HG02588 (cell line): ENCODE measurements around the gene AK3.
"Not testable (repeated sequence)": the region's sequence is repeated elsewhere in the genome, so short reads cannot be mapped to it uniquely, and the experiment has no call there.

Experiments
- ATAC-seq: cut with Tn5 transposase; IDR thresholded peaks from one replicate; pipeline ENCODE4 v1.9.1; 2021; ENCODE audit warnings: mild to moderate bottlenecking, moderate library complexity; ENCODE audit not compliant: unreplicated experiment

AK3 gene

GRCh38 chr9:4740638-4741364 lies at the start of gene AK3:
AK3 (minus strand) TSS chr9:4741202; CDS start chr9:4741087, 115 bp downstream.
- peak; percentile 88 for ATAC-seq

DNA sequence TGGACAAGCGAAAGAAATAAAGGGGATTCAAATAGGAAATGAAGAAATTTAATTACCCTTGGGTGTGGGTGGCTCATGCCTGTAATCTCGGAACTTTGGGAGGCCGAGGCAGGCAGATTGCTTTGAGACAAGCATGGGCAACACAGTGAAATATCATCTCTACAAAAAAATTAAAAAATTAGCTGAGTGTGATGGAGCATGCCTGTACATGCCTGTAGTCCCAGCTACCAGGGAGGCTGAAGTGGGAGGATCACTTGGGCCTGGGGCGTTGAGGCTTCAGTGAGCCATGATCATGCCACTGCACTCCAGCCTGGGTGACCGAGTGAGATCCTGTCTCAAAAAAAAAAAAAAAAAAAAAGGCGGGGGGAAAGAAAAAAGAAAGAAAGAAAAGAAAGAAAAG lies 47.7 kb upstream of the AK3 start:
- ATAC-seq, result no peak

- ATAC-seq, result no peak
Measured at GRCh38 chr9:4787876-4788275, 46.9 kb upstream of the AK3 start.

DNA sequence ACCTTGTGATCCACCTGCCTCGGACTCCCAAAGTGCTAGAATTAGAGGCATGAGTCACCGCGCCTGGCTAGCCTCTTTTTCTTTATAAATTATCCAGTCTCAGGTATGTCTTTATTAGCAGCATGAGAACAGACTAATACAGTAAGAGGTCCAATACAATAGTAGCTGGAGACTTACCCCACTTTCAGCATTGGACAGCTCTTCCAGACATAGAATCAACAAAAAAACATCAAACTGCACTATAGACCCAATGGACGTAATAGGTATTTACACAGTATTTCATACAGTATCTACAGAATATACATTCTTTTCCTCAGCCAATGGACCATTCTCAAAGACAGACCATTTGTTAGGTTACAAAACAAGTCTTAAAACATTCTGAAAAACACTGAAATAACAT lies 45.6 kb upstream of the AK3 start:
- no peak for ATAC-seq

DNA sequence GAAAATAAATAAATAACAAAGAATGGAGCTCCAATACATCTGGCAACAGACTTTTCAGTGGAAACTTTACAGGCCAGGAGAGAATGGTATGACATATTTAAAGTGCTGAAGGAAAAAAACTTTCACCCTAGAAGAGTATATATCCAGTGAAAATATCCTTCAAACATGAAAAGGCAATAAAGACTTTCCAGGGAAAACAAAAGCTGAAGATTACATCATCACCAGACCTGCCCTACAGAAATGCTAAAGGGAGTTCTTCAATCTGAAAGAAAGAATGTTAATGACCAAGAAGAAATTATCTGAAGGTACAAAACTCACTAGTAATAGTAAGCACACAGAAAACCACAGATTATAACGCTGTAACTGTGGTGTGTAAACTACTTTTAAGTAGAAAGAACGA lies 43.4 kb upstream of the AK3 start:
- ATAC-seq, result no peak

GRCh38 chr9:4783191-4783590 lies 42.2 kb upstream of the AK3 start:
- ATAC-seq, result not testable (repeated sequence)

- ATAC-seq, result no peak
Measured at GRCh38 chr9:4781408-4781807, 40.4 kb upstream of the AK3 start.

DNA sequence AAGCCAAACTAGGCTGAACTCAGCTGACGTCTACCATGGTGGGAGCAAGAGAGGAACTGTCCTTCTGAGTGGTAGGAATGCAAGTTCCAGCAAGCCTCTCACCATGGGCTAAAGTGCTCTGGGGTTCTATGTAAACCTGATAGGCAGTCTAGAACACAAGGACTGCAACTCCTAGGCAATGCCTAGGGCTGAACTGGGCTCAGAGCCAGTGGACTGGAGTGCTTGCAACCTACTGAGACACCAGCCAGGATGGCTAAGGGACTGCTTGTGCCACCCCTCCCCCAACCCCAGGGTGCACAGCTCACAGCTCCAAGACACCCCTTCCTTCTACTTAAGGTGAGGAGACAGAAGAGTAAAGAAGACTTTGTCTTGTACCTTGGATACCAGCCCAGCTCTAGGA lies 39.6 kb upstream of the AK3 start:
- ATAC-seq, result no peak

DNA sequence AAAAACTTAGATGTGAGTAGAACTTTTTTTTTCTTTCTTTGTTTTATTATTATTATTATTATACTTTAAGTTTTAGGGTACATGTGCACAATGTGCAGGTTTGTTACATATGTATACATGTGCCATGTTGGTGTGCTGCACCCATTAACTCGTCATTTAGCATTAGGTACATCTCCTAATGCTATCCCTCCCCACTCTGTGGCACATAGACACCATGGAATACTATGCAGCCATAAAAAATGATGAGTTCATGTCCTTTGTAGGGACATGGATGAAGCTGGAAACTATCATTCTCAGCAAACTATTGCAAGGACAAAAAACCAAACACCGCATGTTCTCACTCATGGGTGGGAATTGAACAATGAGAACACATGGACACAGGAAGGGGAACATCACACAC lies 34.0 kb upstream of the AK3 start:
- ATAC-seq, result not testable (repeated sequence)

GRCh38 chr9:4774209-4774608 lies 33.2 kb upstream of the AK3 start:
- ATAC-seq, result no peak

DNA sequence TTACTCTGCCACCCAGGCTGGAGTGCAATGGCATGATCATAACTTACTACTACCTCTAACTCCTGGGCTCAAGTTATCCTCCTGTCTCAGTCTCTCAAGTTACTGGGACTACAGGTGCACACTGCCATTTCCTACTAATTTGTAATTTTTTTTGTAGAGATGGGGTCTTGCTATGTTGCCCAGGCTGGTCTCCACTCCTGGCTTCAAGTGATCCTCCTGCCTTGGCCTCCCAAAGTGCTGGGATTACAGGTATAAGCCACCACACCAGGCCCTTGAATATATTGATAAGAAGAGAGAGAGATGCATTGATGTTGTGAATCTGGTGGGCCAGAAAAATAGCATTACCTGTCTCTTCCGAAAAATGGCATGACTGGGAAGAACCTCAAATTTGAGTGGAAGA lies 30.8 kb upstream of the AK3 start:
- ATAC-seq, result no peak

DNA sequence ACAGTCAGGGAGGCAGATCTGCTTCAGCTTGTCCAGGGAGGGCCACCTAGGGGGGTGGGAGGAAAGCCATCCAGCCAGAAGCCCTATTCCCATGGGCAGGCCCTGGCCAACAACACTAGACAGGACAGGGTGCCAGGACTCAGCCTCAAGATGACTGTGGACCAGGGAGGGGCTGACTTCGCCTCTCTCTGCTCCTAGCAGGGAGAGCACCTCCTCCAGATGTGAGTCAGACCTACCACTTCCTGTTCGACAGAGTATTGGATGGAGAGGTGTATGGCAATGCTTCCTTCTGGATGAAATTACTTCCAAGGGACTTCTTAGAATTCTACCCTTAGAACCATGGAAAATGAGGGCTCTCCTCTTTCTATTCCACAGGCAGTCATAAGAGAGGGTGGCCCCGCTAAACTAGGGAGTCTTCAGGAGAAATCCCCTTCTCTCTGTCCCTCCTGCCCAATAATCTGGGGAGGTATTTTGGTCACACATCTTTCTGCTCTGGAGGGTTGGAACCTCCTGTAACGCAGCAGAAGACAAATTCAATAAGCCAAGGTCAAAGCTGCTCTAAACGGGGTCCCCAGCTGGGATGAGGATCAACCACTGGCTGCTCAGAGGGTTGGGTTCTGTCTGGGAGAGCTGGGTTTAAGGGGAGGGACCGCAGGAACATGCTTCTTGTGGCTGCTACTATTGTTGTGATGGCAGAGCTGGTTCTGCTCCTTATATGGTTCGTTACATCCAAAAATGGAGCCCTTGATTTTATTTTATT lies 28.5 kb upstream of the AK3 start:
- no peak for ATAC-seq

DNA sequence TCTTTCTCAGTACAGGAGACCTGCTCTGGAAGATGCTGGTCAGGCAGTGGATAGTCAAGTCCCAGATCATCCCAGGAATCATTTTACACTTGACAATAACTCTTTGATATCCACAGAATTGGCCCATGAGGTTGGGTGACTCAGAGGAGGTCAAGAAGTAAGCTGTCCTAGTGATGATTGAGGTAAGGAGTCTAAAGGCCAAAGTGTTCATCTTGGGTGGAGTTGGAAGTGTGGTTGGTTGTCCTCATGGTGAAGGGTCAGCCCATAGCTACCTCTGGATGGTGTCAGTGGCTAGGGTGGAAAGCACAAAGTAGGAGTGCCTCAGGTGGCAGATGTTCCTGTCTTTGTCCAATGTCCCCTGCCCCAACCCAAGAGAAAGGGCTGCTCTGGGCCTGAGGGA lies 27.7 kb upstream of the AK3 start:
- ATAC-seq, result no peak

DNA sequence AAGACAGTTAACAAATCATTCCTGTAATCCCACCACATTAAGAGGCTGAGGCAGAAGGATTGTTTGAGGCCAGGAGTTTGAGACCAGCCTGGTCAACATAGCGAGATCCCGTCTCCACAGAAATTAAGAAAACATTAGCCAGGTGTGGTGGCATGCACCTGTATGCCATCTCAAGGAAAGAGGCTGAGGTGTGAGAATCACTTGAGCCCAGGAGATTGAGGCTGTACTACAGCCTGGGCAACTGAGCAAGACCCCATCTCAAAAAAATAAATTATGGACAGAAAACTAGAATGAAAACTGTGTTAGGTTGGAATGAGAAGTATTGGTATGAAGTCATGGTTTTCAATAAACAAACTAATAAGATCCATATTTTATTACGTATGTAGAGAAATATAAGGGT lies 23.0 kb upstream of the AK3 start:
- ATAC-seq, result no peak

- peak; percentile 16 for ATAC-seq
Measured at GRCh38 chr9:4762886-4763541, 22.0 kb upstream of the AK3 start.

DNA sequence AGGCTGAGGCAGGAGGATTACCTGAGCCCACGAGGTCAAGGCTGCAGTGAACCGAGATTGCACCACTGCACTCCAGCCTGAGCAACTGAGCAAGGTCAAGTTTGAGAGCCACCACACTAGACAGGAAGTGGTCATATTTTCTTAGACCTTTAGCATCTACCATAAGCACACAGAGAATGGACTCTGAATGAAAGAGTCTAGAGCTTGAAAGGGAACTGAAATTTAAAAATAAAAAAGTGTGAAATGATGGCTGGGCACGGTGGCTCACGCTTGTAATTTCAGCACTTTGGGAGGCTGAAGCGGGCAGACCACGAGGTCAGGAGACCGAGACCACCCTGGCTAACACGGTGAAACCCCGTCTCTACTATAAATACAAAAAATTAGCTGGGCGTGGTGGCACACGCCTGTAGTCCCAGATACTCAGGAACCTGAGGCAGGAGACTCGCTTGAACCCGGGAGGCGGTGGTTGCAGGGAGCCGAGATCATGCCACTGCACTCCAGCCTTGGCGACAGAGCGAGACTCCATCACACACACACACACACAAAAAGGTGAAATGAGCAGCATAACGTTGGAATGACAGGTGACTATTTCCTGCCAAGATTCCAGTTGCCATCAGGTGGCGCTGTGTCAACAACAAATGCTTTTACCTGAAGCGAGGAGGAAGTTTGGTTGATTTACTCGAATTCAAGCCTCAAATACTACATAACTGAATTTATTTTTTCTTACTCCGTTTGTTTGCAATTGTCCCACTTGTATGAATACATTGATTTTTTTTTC lies 21.3 kb upstream of the AK3 start:
- peak; percentile 86 for ATAC-seq

GRCh38 chr9:4760122-4760521 lies 19.1 kb upstream of the AK3 start:
- ATAC-seq, result no peak

DNA sequence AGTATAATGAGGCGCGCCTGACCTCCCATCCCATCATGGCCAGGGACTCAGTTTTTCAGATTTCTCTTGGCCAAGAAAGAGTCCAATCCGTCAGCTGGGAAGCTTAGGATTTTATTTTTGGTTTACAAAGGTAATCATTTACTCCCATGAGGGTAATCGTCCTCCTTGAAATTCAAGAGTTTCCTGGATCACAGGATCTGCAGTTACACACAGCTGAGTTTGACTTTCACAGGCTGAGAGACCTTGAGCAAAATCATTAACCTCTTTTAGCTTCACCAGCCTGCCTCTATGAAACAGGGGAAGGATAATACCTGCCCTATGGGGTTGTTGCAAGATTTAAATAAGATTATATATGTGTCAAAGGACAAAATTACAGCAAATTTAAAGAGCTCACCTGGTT lies 15.4 kb upstream of the AK3 start:
- no peak for ATAC-seq

GRCh38 chr9:4755026-4755609 lies 14.1 kb upstream of the AK3 start:
- no peak for ATAC-seq

DNA sequence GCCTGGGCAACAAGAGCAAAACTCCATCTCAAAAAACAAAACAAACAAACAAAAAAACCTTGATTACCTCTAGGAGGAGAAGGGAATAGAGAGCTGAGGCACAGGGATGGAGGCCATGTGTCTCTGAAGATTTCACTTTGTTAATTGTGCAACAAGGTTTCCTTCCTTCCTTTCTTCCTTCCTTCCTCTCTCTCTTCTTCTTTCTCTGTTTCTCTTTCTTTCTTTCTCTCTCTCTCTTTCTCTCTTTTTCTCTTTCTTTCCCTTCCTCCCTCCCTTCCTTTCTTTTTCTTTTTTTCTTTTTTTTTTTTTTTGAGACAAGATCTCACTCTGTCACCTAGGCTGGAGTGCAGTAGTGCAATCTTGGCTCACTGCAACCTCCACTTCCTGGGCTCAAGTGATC lies 13.5 kb upstream of the AK3 start:
- not testable (repeated sequence) for ATAC-seq
